Right ventricle myocardium superior (tissue), 1 donor: ENCODE data around the gene ITGA7. TPM values are rescaled to one million over a fixed set of nuclear protein-coding genes. Genes with fewer than 3 reads are reported as not detected.
A peak's percentile ranks its signal among the peaks of the same experiment; 100 is the strongest.

Source experiments
- ATAC-seq: fragments of 200-7000 bp; cut with Tn5 transposase; one replicate; pipeline ENCODE4 v1.9.1; 2020; ENCODE audit warnings: mild to moderate bottlenecking; ENCODE audit not compliant: poor library complexity
- DNase-seq: peaks from one replicate; pipeline ENCODE4 v3.0.0-alpha.2; 2020
- intact Hi-C: fragments of 100-400 bp; cut with DNase I; formaldehyde crosslinking; loops from one replicate; pipeline ENCODE4 v1.11.2; 2022
- total RNA-seq: library from RNA; stranded (reverse); fragmentation: NEBNext Ultra II Directional; extraction: Animal tissue kit (Norgen Biotek cat#: 25700); gene quantifications from one replicate; pipeline ENCODE4 v1.2.1, GENCODE V29; 2021
- donor health status: DM: no; HTN: yes; CAD: no; lungs with severe emphysema.

Gene ITGA7
- total RNA-seq, 1 donor from 2014 or later, result 437 TPM

DNA sequence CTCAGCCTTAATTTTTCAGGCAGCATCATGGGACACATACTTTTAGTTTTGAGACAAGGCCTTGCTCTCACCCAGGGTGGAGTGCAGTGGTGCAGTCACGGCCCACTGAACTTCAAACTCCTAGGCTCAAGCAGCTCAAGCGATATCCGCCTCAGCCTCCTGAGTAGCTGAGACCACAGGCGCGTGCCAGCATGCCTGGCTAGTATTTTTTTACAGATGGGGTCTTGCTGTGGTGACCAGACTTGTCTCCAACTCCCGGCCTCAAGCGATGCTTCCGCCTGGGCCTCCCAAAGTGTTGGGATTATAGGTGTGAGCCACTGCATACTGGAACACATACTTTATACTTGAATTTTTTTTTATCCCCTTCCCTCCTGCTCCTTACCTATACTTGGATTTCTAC is 15.2 kb upstream of the ITGA7 start:
- DNase-seq, result peak; percentile 28
- ATAC-seq, result no peak
- intact Hi-C loops, result no loop called here

DNA sequence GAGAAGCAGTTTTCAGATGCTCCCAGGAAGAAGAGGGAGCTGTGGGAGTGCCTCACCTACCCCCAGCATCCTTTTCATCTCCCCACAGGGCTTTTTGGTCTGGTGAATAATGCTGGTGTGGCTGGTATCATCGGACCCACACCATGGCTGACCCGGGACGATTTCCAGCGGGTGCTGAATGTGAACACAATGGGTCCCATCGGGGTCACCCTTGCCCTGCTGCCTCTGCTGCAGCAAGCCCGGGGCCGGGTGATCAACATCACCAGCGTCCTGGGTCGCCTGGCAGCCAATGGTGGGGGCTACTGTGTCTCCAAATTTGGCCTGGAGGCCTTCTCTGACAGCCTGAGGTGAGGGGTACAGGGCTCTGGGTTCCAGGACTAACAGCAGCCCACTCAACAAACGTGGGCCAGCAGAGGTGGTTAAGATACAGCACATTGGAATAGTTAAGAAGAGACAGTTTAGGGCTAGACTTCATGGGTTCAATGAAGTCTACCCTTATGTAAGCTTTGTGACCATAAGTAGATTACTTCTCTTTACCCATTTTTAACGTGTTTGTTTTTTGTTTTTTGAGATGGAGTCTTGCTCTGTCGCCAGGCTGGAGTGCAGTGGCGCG is 14.0 kb upstream of the ITGA7 start:
- intact Hi-C loops, result no loop called here
- peak; percentile 45 for DNase-seq
- no peak for ATAC-seq

- intact Hi-C loops, result no loop called here
- DNase-seq (peak; percentile 78), ATAC-seq (peak; percentile 51)
Measured at GRCh38 chr12:55720894-55721444, 13.3 kb upstream of the ITGA7 start.

DNA sequence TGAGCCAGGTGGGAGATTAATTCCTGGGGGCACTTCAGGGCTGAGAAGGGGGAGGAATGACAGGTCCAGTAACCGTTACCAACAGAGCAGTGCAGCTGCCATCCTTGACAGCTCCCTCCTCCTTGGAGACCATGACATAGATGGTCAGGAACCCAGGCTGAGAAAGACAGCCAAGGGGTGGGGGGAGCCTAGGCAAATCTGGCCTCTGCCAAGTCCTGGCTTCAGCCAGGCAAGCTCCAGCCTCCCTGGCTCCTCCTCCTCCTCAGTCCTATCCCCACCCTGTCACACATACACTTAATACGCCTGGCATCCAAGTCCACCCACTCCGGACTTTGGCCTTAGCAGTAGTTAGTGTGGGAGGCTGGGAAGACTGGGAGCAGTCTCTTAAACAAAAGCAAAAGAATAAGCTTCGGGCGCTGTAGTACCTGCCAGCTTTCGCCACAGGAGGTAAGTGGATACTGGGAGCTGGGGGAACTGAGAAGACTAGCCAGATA is 12.4 kb upstream of the ITGA7 start, which contains the start of gene RDH5:
Gene RDH5 (plus strand): TSS at position 323 of the 494 bp plus-strand sequence. CDS start 792 bp downstream, outside the sequence.
- intact Hi-C loops, result no loop called here
- ATAC-seq, result peak; percentile 55
- DNase-seq, result peak; percentile 81

- DNase-seq, result peak; percentile 20
- intact Hi-C loops, result no loop called here
- ATAC-seq, result no peak
Measured at GRCh38 chr12:55719371-55719770, 11.7 kb upstream of the ITGA7 start.

DNA sequence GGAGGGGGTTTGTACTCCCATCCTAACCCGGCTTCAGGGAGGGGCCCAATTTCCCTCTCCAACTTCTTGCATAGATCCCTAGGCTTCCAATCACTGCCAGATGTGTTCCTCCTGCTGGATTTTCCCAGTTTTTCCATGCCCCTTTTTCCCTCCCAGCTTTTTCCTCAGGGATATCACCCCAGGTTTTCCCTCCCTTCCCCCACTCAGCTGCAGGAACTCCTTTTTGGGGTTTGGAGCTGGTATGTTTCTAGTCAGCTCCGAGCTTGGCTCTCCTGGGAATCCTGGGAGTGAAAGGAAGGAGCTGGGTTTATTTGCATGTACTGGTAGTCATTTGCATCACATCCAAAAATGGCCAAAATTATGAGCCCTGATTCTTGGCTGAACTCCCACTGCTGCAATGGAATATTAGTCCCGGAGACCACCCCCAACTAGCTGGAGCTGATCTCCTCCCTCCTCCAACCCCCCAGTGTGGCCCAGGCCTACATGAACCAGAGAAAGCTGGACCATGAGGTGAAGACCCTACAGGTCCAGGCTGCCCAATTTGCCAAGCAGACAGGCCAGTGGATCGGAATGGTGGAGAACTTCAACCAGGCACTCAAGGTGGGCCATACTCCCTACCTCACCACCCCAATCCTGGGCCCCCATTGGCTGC is 11.0 kb upstream of the ITGA7 start:
- intact Hi-C loops, result no loop called here
- ATAC-seq (no peak), DNase-seq (peak; percentile 37)

GRCh38 chr12:55718015-55718414 is 10.3 kb upstream of the ITGA7 start:
- DNase-seq, result peak; percentile 23
- ATAC-seq, result no peak
- intact Hi-C loops, result no loop called here

DNA sequence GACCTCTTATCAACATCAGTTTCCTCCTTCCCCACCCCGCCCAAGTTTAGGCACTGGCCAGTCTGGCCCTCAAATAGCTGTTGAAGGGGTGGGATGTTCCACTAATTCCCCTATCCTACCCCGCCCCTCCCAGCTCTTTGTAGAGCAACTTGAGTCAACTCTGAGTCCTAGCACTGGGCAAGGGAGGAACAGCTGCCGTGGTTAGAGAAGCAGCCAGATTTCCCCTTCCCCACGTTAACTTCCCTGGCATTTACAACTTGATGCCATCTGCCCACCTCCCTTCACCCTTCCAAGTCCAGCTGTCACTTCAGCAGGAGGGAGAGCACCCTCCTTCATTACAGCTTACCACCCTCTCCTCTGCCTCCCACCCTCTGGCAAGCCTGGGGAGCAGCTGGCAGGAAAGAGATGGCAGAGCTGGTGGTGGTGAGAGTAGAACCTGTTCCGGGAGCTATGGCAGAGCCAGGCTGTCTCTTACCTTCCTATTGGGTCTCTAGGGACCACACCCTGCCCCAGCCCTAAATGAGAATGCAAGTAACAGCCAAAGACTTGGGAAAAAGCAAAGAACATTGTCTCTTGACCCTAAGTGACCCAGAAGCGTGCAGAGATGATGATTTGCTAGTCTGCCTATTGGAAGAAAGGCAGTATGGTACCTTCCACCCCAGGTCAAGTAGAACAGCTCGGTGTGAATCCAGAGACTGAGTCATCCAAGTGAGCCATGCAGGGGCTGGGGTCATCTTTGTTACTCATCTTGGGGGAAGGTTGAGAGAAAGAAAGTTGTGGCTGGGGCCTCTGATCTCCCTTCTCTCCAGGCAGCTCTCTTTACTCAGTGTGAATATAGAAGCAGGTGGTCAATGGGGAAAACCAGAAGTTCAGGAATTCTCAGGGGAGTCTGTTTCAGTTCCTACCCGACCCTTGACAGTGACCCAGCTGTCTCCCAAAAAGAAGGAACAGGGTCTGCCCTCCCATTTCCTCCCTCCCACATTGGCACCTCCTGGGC is 9.6 kb upstream of the ITGA7 start:
- intact Hi-C loops, result no loop called here
- DNase-seq, result peak; percentile 40
- no peak for ATAC-seq

DNA sequence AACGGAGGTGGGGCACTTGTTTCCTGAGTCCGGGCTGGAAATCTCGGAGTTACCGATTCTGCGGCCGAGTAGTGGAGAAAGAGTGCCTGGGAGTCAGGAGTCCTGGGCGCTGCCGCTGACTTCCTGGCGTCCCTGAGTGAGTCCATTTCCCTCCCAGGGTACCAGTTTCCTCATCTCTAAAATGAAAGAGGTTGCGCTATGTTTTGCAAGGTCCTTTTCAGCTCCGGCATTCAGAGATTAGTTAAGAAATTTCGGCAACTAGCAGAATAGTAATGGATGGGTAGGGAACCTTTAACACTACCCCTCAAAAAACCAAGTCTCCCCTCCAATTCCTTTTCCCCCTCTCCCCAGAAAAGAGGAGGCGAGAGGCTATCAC is 8.9 kb upstream of the ITGA7 start:
- intact Hi-C loops, result no loop called here
- DNase-seq (no peak), ATAC-seq (no peak)

GRCh38 chr12:55715833-55716581 is 8.3 kb upstream of the ITGA7 start, which contains the start of gene BLOC1S1:
Gene BLOC1S1, plus strand, starts transcription at chr12:55716046. Its CDS starts 6 bp downstream, at chr12:55716052.
- peak; percentile 69 for ATAC-seq
- DNase-seq, result peak; percentile 95
- intact Hi-C loops, result no loop called here

- intact Hi-C loops, result no loop called here
- DNase-seq (no peak), ATAC-seq (no peak)
Measured at GRCh38 chr12:55715169-55715764, 7.6 kb upstream of the ITGA7 start.

GRCh38 chr12:55713721-55714120 is 6.0 kb upstream of the ITGA7 start:
- no peak for DNase-seq
- ATAC-seq, result no peak
- intact Hi-C loops, result no loop called here

DNA sequence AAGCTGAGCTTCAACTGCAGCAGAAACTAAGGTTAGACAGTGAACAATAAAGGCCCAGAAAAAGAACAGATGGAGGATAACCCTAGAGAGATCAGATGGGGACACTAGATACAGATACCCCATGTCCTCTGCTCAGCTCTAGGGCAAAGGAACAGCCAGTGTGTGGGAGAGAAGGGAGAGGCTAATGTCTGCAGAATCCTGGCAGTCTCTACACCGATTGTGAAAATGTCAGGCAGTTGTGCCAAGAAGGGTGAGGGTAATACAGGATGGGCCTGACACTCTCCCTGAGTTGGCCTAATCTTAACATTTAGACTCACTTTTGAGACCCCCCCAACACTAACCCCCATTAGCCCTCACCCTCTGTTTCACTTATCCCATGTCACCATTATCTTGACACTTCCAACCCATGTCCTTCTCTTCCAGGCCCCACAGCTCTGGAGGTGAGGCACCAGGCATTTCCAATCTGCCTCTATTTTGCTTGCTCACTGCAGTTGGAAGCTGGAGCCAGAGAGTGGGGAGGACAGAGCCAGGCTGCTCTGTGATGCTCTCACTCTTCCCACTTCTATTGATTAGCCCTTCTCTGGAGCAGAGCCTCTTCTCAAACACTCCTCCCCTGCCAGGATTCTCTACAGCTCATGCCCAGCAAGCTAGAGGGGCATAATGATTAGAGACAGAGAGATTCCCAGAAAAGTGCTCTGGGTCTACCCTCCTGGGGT is 5.2 kb upstream of the ITGA7 start:
- intact Hi-C loops, result no loop called here
- ATAC-seq, result peak; percentile 3
- peak; percentile 24 for DNase-seq

DNA sequence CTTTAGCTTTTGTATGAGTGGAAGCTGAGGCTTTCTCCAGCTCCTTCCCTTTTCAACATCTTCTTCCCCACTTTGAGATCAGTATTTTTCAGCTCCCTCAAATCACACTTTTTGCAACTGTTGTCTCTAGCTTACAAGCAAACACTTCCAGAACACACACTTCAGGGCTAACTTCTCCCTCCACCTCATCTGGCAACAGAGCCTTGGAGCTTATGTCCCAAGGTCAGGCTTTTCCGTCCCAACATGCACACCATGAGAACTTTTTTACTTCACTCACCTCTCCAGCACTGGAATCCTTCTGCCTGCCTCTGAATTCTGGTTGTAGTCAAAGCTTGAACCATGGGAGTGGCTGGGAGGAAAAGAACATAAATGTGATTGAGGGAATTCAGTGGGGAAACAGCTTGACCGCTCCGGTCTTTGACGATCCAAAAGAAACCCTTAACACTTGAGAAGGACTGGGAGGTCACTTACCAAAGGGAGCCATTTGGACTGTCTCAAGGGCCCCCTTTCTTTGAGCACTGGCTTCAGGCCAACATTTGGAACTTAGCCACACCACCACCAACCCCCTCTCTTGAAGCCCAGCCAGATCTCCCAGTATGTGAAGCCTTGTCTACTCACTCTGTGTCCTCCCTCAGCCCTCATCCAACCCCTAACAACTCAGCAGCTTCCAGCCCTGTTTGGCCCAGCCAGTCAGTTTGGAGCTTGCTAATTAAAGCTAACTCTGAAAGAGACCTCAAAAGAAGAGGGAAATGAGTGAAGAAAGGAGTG is 4.3 kb upstream of the ITGA7 start:
- intact Hi-C loops, result no loop called here
- ATAC-seq (peak; percentile 51), DNase-seq (peak; percentile 74)

- intact Hi-C loops, result no loop called here
- DNase-seq, result peak; percentile 61
- ATAC-seq, result peak; percentile 35
Measured at GRCh38 chr12:55708695-55709233, 1.1 kb upstream of the ITGA7 start.

DNA sequence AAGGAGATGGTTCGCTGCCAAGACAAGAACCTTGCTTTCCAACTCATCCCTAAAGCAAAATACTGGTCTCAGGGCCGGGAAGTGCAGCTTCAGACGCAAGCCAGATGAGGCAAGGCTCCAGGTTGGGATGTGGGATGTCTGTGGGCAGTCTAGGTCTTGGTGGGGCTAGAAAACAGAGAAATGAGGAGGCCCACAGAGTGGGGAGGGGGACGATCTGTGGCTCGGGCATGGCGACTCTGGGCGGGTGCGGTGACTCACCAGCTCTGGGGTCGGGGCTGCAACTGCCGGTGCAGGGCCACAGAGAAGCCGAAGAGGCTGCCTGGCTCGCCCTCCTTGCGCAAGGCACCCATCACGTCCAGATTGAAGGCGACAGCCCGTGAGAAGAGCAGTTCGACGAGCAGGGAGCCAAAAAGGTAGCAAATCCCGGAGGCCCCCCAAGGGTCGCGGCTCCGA is 459 bp downstream of the ITGA7 start:
- peak; percentile 62 for DNase-seq
- intact Hi-C loops, result no loop called here

More for the DNA sequence above, 459 bp downstream of the ITGA7 start:
- no peak for ATAC-seq
